Measurements from ENCODE around the gene SLC44A5. TPM values are rescaled to one million over a fixed set of nuclear protein-coding genes. Genes with fewer than 3 reads are reported as not detected.

The SLC44A5 gene
- total RNA-seq, 4 donors from 2014 or later: 2.2 to 5.2 (median 3.3) TPM; not detected in 1

GRCh38 chr1:75425001-75425650 lies 185.8 kb downstream of the SLC44A5 start:
- no peaks in the 10 kb centered on the region for H3K9me3 ChIP-seq
- WGBS, 2 donors (ENCODE audit: low coverage in 1 of 2): 81 to 82% methylated on average over 2 to 3 of the region's 3 CpGs
- H3K27ac ChIP-seq: no peak overlapping the region
- no peak for DNase-seq
- no peaks in the 10 kb centered on the region for H3K36me3 ChIP-seq
- H3K4me3 ChIP-seq: no peak overlapping the region
- in situ Hi-C loops (cut with MboI; ENCODE audit: low pct_ligation_motif_present in 1 of 4, low pct_unique_long_range_greater_than_20kb in 1 of 4, low sequenced_read_pairs in 3 of 4) (no loop called here), intact Hi-C loops (cut with DNase I; ENCODE audit: low total_unique reads) (no loop called here)
- H3K4me1 ChIP-seq: no peaks in the 10 kb centered on the region
- no peaks in the 10 kb centered on the region for H3K27me3 ChIP-seq
- TF ChIP-seq EP300 (IDR thresholded peaks at IDR 0.05; ENCODE audit: low read depth) (no peak), POLR2A (IDR thresholded peaks at IDR 0.05) (no peak), POLR2AphosphoS5 (IDR thresholded peaks at IDR 0.05) (no peak)
- TF ChIP-seq, protein P1, sequence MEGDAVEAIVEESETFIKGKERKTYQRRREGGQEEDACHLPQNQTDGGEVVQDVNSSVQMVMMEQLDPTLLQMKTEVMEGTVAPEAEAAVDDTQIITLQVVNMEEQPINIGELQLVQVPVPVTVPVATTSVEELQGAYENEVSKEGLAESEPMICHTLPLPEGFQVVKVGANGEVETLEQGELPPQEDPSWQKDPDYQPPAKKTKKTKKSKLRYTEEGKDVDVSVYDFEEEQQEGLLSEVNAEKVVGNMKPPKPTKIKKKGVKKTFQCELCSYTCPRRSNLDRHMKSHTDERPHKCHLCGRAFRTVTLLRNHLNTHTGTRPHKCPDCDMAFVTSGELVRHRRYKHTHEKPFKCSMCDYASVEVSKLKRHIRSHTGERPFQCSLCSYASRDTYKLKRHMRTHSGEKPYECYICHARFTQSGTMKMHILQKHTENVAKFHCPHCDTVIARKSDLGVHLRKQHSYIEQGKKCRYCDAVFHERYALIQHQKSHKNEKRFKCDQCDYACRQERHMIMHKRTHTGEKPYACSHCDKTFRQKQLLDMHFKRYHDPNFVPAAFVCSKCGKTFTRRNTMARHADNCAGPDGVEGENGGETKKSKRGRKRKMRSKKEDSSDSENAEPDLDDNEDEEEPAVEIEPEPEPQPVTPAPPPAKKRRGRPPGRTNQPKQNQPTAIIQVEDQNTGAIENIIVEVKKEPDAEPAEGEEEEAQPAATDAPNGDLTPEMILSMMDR (IDR thresholded peaks at IDR 0.05): no peak

DNA sequence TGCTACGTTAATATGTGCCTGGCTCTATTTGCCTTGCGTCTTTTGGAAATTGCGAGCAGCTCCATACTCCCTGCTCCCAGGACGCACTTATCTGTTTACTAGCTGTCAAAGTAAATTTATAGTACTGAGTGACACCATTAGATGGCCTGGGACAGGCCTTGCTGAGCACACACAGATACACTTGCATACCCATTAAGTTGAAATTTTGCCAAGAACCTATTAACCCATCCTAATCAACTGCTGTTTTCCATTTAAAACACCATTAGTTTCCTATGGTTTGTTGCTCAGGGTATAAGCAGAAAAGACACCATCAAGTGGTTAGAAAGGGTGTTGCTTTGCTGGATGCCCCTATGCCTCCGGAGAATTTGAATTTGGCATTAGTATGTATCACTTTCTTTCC lies 187.3 kb downstream of the SLC44A5 start:
- WGBS, 2 donors (ENCODE audit: low coverage in 1 of 2): 42 to 55% methylated on average over 4 to 5 of the region's 5 CpGs

GRCh38 chr1:75423136-75423535 lies 187.8 kb downstream of the SLC44A5 start:
- no peak for DNase-seq
- H3K4me1 ChIP-seq: no peaks in the 10 kb centered on the region
- in situ Hi-C loops (cut with MboI; ENCODE audit: low pct_ligation_motif_present in 1 of 4, low pct_unique_long_range_greater_than_20kb in 1 of 4, low sequenced_read_pairs in 3 of 4): no loop called here
- WGBS, 2 donors (ENCODE audit: low coverage in 1 of 2): 43 to 44% methylated on average over 4 of the region's 4 CpGs
- intact Hi-C loops (cut with DNase I; ENCODE audit: low total_unique reads): no loop called here
- H3K27ac ChIP-seq: no peak overlapping the region
- no peaks in the 10 kb centered on the region for H3K27me3 ChIP-seq
- no peak overlapping the region for H3K4me3 ChIP-seq
- no peaks in the 10 kb centered on the region for H3K9me3 ChIP-seq
- no peaks in the 10 kb centered on the region for H3K36me3 ChIP-seq
- TF ChIP-seq, protein P1 (IDR thresholded peaks at IDR 0.05): no peak
- TF ChIP-seq EP300 (IDR thresholded peaks at IDR 0.05; ENCODE audit: low read depth) (no peak), POLR2A (IDR thresholded peaks at IDR 0.05) (no peak), POLR2AphosphoS5 (IDR thresholded peaks at IDR 0.05) (no peak)

More for the DNA sequence above, 187.3 kb downstream of the SLC44A5 start:
- no peak for DNase-seq
- in situ Hi-C loops (cut with MboI; ENCODE audit: low pct_ligation_motif_present in 1 of 4, low pct_unique_long_range_greater_than_20kb in 1 of 4, low sequenced_read_pairs in 3 of 4): no loop called here
- Histone ChIP-seq H3K27ac (no peak overlapping the region), H3K9me3 (no peaks in the 10 kb centered on the region), H3K36me3 (no peaks in the 10 kb centered on the region), H3K27me3 (no peaks in the 10 kb centered on the region), H3K4me1 (no peaks in the 10 kb centered on the region), H3K4me3 (no peak overlapping the region)
- intact Hi-C loops (cut with DNase I; ENCODE audit: low total_unique reads): no loop called here
- no peak for TF ChIP-seq POLR2AphosphoS5 (IDR thresholded peaks at IDR 0.05)
- TF ChIP-seq, protein P1 (IDR thresholded peaks at IDR 0.05): no peak
- TF ChIP-seq EP300 (IDR thresholded peaks at IDR 0.05; ENCODE audit: low read depth): no peak

DNA sequence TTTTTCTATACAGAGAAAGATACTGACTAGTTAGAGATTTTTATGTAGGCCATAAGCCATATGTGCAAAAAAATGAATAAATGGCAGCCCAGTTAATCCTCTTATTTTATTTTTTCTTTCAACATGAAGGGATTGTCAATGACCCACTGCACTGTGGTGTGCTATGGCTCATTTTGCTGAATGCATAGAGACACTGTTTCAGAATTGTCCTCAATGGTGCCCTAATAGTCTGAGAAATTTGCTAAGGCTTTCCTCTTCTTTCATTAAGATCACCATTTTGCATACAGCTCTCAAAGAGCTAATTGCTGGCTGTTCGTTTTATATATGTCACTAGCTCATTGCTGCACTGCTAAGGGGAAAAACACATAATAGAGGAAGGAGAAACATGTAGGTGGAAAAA lies 189.5 kb downstream of the SLC44A5 start:
- TF ChIP-seq POLR2AphosphoS5 (IDR thresholded peaks at IDR 0.05) (no peak), POLR2A (IDR thresholded peaks at IDR 0.05) (no peak), EP300 (IDR thresholded peaks at IDR 0.05; ENCODE audit: low read depth) (no peak)
- TF ChIP-seq, protein P1 (IDR thresholded peaks at IDR 0.05): no peak
- Histone ChIP-seq H3K27ac (no peak overlapping the region), H3K9me3 (no peaks in the 10 kb centered on the region), H3K27me3 (no peaks in the 10 kb centered on the region), H3K36me3 (no peaks in the 10 kb centered on the region), H3K4me3 (no peak overlapping the region), H3K4me1 (no peaks in the 10 kb centered on the region)
- DNase-seq: no peak
- intact Hi-C loops (cut with DNase I; ENCODE audit: low total_unique reads) (no loop called here), in situ Hi-C loops (cut with MboI; ENCODE audit: low pct_ligation_motif_present in 1 of 4, low pct_unique_long_range_greater_than_20kb in 1 of 4, low sequenced_read_pairs in 3 of 4) (no loop called here)
- 56 to 79% methylated on average over 1 of the region's 1 CpG for WGBS, 2 donors (ENCODE audit: low coverage in 1 of 2)

All from transverse colon (tissue), 4 donors.